NCI-H774 (cell line): ENCODE measurements around the gene NELFCD.

Experiments used
- DNase-seq: peaks from one replicate; lab custom pipeline; 2025; lab: John Stamatoyannopoulos, UW

Gene NELFCD

GRCh38 chr20:58994390-58995159 is 13.5 kb downstream of the NELFCD start:
- DNase-seq = no peak

- DNase-seq = no peak
These were observed 14.6 kb downstream of the NELFCD start for GRCh38 chr20:58995461-58996225.

GRCh38 chr20:58996226-58996611 is 15.2 kb downstream of the NELFCD start:
- DNase-seq = no peak

GRCh38 chr20:58997141-58997770 is 16.2 kb downstream of the NELFCD start:
- DNase-seq = no peak

- no peak for DNase-seq
These were observed 17.6 kb downstream of the NELFCD start for GRCh38 chr20:58998656-58999055.

- no peak for DNase-seq
These were observed 19.3 kb downstream of the NELFCD start for GRCh38 chr20:59000326-59000725.

GRCh38 chr20:59001068-59001448 is 20.0 kb downstream of the NELFCD start:
- no peak for DNase-seq

- no peak for DNase-seq
These were observed 20.6 kb downstream of the NELFCD start for GRCh38 chr20:59001449-59002171.

GRCh38 chr20:59002388-59002787 is 21.3 kb downstream of the NELFCD start:
- no peak for DNase-seq

- no peak for DNase-seq
These were observed 21.9 kb downstream of the NELFCD start for GRCh38 chr20:59002874-59003399.

- no peak for DNase-seq
These were observed 22.9 kb downstream of the NELFCD start for GRCh38 chr20:59003836-59004492.

- DNase-seq = no peak
These were observed 23.4 kb downstream of the NELFCD start for GRCh38 chr20:59004493-59004762.

- DNase-seq = no peak
These were observed 23.9 kb downstream of the NELFCD start for GRCh38 chr20:59004763-59005522.

- no peak for DNase-seq
These were observed 24.6 kb downstream of the NELFCD start for GRCh38 chr20:59005523-59006166.

GRCh38 chr20:59006167-59006863 is 25.3 kb downstream of the NELFCD start:
- DNase-seq = no peak

- DNase-seq = no peak
These were observed 26.0 kb downstream of the NELFCD start, which contains the start of gene CTSZ for GRCh38 chr20:59006864-59007664. Gene CTSZ (minus strand): TSS chr20:59007254. CDS start chr20:59007128, 126 bp downstream.

- no peak for DNase-seq
These were observed 26.8 kb downstream of the NELFCD start for GRCh38 chr20:59007665-59008511.
